Measurements from ENCODE around the gene LTB4R2.
A peak's percentile ranks its signal among the peaks of the same experiment; 100 is the strongest.

LTB4R2 gene

GRCh38 chr14:24277606-24278321 is 32.2 kb upstream of the LTB4R2 start:
- DNase-seq (ENCODE audit: low spot score), result peak; percentile 65

- no peak for DNase-seq (ENCODE audit: low spot score)
These were observed 31.5 kb upstream of the LTB4R2 start for GRCh38 chr14:24278424-24278823.

- peak; percentile 70 for DNase-seq (ENCODE audit: low spot score)
These were observed 30.4 kb upstream of the LTB4R2 start for GRCh38 chr14:24279301-24280186.

- DNase-seq (ENCODE audit: low spot score), result no peak
These were observed 29.0 kb upstream of the LTB4R2 start for GRCh38 chr14:24280797-24281460.

- no peak for DNase-seq (ENCODE audit: low spot score)
These were observed 28.3 kb upstream of the LTB4R2 start for GRCh38 chr14:24281636-24282035.

- no peak for DNase-seq (ENCODE audit: low spot score)
These were observed 27.2 kb upstream of the LTB4R2 start for GRCh38 chr14:24282736-24283135.

- DNase-seq (ENCODE audit: low spot score), result no peak
These were observed 26.0 kb upstream of the LTB4R2 start for GRCh38 chr14:24283796-24284460.

GRCh38 chr14:24284501-24285035 is 25.4 kb upstream of the LTB4R2 start:
- DNase-seq (ENCODE audit: low spot score), result no peak

GRCh38 chr14:24285351-24285750 is 24.6 kb upstream of the LTB4R2 start:
- DNase-seq (ENCODE audit: low spot score), result no peak

GRCh38 chr14:24286996-24287395 is 22.9 kb upstream of the LTB4R2 start:
- DNase-seq (ENCODE audit: low spot score), result no peak

- no peak for DNase-seq (ENCODE audit: low spot score)
These were observed 20.2 kb upstream of the LTB4R2 start for GRCh38 chr14:24289649-24290280.

- DNase-seq (ENCODE audit: low spot score), result no peak
These were observed 19.2 kb upstream of the LTB4R2 start for GRCh38 chr14:24290746-24291145.

- no peak for DNase-seq (ENCODE audit: low spot score)
These were observed 18.4 kb upstream of the LTB4R2 start for GRCh38 chr14:24291446-24292117.

- no peak for DNase-seq (ENCODE audit: low spot score)
These were observed 17.7 kb upstream of the LTB4R2 start for GRCh38 chr14:24292118-24292807.

- no peak for DNase-seq (ENCODE audit: low spot score)
These were observed 16.4 kb upstream of the LTB4R2 start for GRCh38 chr14:24293525-24293924.

GRCh38 chr14:24296341-24297157 is 13.4 kb upstream of the LTB4R2 start:
- peak; percentile 77 for DNase-seq (ENCODE audit: low spot score)

- DNase-seq (ENCODE audit: low spot score), result peak; percentile 40
These were observed 12.6 kb upstream of the LTB4R2 start for GRCh38 chr14:24297190-24297964.

GRCh38 chr14:24298892-24299254 is 11.1 kb upstream of the LTB4R2 start:
- DNase-seq (ENCODE audit: low spot score), result peak; percentile 29

Measured in pons (tissue), 1 donor.